Right kidney (tissue), 1 donor: ENCODE measurements around the gene EGR2.

Source experiments
- DNase-seq: peaks from one replicate; pipeline ENCODE4 v3.0.0-alpha.2; 2016

EGR2 gene

DNA sequence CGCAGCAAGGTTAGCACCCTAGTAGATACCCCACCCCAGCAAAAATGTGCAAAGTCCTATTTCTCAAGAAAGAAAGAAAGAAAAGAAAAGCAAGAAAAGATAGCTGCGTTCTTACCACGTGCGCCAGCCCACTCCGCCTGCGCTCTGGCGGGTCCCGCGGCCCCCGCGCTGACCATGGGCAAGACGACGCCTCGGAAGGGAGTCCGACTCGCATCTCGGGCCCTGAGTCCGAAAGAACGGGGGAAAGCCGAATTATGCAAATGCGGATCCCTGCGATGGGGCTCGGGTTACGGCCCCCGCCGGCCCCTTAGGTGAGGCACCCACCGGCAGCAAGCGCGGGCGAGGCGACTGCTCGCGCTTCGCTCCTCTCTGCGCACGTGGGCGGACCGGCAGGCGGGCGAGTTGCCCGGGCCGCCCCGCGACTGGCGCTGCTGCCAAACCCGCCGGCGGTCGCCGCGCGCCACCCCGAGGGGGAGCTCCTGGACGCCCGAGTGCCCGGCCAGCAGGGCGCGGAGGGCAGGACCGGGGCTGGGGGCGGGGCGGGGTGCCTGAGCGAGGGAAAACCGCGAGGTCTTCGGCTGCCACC, 2.4 kb upstream of the EGR2 start:
- no peak for DNase-seq

DNA sequence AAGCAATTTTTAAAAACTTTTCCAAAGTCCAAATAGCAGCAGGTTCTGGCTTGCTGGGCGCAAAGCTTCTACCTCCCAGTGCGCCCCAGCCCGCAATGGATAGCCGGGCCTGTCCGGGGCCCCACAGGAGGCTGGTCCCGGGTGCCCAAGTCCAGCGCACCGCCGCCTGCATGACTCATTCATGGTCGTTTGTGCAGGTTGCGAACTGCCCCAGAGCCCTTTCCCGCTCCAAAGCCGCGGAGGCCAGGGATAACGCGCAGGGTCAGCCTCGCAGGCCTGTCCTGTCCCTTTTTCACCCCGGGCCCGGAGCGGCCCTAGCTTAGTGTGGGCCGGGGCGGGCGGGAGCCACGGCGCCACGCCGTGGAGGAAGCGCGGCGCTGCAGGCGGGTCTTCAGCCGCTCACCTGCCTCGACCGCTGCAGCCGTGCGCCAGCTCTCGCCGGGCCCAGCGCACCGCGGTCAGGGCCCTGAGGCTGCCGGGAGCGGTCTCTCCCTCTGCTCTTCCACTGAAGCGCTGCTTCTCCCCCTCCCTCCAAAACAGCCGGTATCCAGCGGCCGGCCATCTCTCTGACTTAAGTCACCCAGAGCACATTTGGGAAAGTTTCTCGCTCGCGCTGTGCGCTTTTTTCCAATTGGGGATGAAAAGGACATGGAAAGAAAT, 1.7 kb upstream of the EGR2 start:
- peak; percentile 91 for DNase-seq

DNA sequence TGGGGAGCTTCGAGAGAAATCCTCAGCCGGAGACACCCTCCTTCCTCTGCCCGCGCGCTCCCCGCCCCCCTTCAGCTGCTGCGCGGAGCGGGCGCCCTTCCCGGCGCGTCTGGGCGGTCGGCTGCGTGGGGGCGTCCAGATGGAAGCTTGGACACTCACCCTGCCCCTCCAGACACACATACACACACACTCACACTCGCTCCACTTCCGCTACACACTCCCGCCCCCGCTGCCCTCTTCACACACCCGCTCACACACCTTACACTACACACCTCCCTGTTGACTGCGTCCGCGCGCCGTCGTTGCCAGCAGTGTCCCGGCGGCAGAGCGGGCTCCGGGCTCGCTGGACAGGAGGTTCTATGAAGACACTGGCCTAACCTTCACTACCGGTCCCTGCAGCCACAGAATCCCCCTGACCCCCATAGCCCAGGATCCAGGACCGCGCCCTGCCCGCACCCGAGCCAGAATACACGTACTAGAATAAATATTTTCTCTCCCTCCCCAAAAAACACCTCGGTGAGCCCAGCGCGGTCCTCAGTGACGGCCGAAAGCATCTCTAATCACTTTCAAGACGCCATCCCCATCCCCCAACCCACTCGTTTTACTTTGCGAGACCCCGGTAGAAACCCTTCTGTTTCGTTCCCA, 1.1 kb upstream of the EGR2 start:
- peak; percentile 80 for DNase-seq

DNA sequence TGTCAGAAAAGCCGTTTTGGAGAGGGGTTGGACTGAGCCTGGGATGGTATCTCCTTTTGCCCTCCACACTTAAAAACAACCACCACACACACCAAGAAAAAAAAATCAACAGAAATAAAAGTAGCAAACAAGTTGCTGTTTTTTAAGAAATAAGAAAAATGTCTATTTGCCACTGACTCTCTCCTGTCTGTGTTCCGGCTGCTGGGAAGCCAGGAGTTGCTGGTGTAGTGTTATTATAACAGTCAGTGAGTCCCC, 163 bp downstream of the EGR2 start:
- no peak for DNase-seq

DNA sequence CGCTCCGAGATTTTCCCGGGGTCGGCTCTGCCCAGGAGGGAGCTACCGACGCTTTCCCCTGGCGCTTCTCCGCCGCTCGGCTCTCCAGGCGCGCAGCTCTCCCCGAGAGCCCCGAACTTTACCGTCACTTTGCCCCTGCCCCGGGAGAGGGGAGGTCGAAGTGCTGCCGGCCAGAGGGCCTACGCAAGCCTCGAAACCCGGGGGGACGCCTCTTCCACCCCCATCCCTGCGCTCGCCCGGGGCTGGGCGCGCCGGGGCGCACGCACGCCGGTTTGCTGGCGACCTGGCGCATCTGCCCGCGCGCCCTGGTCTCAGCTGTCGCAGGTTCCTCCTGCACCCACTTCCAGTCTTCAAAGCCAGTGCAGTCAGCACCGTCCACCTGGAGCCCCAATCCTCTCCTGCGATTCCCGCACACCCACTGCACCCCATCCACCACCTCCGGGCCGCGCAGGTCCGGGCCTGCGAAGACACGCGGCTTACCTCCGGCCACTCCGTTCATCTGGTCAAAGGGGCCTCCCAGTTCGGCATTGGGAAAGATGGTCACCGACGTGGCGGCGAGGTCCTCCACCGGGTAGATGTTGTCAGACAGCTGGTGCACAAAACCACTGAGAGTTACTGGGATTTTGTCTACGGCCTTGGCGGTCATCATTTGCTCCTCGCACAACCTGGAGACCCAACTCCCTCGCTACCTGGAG, 638 bp downstream of the EGR2 start:
- DNase-seq, result peak; percentile 84

DNA sequence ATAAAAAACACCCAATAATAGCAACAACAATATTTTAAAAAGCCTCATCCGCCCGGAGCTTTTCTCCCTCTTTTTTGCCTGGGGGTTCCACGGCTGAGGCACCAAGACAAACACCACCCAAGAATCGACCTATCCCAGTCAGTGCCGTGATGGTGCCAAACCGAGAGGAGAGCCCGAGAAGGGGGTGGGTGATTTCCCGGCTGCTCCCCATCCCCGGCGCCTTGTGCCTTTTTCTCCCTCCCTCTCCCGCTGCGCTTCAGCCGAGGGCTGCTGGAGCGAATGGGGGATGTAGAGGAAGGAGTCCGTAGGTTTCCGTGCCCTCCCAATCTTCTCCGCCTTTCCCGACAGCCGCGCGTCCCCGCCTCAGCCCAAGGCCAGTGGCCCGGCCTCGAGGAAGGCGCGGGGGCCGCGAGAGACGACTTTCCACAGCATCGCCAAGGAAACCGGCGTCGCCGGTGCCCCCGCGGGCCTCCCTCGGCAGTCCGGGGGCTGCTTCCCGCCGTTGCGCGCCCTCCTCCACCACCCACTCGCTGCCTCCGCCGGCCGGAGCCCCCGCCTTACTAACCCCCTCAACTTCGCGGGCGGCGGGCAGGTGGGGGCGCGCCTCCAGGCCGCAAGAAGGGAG, 1.3 kb downstream of the EGR2 start:
- no peak for DNase-seq

DNA sequence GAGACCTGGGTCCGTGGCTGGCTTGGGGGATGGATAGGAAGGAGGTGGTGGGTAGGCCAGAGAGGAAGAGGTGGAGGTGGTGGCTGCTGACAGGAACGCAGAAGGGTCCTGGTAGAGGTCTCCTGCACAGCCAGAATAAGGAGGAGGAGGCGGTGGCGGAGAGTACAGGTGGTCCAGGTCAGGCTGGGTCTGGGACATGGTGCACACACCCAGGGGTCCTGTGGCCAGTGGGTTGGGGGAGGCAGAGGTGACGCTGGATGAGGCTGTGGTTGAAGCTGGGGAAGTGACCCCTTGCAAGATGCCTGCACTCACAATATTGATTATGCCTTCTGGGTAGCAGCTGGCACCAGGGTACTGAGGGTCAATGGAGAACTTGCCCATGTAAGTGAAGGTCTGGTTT, 2.2 kb downstream of the EGR2 start:
- DNase-seq, result no peak

DNA sequence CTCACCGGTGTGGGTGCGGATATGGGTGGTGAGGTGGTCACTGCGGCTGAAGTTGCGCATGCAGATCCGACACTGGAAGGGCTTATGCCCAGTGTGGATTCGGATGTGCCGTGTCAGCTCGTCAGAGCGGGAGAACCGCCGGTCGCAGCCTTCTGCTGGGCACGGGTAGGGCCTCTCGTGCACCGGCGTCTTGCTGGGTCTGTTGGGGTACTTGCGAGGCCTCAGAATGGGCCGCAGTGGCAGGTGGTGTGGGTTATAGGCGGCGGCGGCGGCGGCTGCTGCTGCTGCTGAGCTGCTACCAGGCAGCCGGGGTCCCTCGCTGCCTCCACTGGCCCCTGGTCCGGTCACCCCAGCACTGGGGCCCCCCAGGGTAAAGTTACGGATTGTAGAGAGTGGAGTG, 2.7 kb downstream of the EGR2 start:
- DNase-seq, result no peak

DNA sequence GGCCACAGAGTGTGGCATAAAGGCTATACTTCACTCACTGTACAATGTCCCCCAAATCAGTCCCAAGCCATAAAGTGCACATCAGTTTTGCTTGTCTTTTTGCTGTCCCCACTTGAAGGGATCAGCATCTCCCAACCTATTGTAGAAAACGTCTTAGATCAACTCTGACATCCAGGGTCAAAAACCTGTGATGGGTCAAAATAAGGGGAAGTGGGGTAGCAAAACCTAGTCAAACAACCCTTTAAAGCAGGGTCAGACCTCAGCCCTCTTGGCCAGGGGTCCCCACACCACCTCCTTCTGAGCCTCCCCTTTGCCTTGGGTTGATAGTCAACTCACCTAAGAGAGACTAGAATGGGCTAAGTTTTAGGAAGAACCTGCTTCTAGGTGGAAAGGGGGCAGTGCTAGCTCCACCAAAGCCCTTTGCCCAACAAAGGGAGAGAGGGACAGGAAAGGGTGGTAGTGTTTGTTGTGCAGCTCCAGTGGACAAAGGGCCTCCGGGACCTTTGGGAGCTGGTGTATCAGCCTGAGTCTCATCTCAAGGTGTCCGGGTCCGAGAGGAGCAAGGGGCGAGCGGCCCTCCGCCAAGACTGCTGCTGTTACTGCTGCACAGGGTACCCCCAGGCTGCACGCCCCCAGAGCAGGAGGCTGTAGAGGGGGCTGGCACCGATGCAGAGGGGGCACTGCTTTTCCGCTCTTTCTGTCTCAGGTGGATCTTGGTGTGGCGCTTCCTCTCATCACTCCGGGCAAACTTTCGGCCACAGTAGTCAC, 3.3 kb downstream of the EGR2 start:
- no peak for DNase-seq

DNA sequence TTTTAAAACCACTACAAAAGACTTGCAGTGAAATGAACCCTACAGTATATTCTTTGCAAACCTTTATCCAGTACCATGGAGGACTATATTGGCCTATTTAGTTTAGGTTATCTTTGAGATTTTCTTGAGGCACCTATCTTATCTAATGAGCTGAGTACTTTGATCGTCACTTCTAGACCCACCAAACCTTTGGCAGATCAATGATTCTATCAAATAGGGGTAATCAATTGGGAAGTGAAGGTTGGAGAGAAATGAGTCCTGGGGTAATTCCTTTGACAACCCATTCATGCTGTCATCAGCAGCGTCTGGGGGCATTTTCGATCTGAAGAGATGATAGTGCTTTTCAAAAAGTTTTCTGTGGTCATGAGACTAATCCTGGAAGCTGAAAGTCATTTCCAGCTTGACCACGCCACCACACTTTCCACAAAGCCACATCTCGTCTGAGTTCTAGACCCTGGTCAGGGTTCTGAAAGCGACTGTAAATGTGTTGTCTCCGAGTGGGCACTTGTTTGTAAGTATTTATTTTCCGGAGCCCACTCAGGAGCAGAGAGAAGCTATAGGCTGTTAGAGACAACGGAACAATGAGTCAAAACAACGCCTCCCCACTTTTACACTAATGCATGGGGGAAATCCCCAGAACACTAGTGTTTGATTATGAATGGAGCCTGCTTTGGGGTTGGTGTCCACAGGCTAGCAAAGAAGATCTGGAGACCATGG, 4.8 kb downstream of the EGR2 start:
- DNase-seq, result no peak

DNA sequence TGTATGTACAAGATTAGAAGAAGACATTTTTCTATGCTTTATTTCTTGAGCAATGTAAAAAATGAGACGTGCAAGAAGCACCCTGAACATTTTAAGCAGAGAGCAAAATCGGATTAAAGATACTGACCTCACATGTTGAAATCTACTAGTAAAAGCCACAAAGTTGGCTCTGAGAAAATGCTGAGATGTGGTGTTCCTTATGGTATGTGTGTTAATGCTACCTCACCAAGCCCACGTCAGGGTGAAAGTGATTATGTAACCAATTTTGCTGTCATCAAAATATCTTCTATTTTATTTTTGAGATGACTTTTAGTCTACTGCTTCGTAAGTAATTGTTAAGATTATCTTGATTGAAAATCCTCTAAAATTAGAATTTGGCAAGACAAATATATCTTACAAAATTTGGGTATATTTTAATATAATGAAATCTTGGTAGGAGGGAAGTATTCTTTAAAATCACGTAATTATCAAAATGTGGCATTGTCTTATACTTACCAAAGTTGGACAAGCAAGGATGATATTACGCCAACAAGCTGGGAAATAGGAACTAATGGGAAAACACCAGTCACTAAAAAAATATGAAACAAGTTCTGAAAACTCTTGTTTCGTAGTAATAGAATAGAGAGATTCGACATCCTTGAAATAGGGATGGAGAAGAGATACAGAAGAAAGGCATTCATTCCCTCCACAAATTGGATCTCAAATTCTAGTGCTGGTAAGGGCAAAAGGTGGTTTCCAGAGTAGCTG, 5.8 kb downstream of the EGR2 start:
- no peak for DNase-seq

DNA sequence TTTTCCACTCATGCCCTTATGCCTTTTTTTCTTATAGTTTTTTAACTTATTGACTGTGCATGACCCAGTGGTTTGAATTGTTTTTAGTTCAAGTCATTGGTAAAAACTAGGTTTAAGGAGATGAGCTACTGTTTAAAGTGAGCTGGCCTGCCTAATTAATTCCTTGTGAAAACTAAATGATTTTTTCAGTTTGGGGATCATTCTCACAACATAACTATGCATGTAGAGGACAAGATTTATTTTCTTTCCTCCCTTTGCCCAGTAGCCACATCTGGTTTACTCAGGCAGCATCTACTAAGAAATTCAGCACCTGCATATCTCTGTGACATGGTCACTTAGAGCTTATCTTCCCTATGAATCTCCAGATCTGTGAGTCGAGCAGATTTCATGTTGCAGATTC, 9.9 kb downstream of the EGR2 start:
- DNase-seq, result no peak

DNA sequence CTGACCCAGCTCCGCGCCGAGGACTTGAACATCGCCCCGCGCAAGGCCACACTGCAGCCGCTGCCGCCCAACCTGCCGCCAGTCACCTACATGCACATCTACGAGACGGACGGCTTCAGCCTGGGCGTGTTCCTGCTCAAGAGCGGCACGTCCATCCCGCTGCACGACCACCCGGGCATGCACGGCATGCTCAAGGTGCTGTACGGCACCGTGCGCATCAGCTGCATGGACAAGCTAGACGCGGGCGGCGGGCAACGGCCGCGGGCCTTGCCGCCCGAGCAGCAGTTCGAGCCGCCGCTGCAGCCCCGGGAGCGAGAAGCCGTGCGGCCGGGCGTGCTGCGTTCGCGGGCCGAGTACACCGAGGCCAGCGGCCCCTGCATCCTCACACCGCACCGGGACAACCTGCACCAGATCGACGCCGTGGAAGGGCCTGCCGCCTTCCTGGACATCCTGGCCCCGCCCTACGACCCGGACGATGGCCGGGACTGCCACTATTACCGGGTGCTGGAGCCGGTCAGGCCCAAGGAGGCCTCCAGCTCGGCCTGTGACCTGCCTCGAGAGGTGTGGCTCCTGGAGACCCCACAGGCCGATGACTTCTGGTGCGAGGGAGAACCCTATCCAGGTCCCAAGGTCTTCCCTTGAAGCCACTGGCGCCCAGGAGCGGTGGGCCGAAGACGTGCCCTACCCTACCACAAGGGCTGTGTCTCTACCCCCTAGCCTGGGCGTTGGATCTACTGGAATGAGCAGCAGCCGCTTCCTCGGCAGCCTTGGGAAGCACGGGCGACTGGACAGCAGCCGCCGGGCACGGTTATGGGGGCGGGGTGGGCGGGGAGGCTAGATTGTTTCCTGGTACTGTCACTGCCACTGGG, 10.7 kb downstream of the EGR2 start:
- DNase-seq, result peak; percentile 88

DNA sequence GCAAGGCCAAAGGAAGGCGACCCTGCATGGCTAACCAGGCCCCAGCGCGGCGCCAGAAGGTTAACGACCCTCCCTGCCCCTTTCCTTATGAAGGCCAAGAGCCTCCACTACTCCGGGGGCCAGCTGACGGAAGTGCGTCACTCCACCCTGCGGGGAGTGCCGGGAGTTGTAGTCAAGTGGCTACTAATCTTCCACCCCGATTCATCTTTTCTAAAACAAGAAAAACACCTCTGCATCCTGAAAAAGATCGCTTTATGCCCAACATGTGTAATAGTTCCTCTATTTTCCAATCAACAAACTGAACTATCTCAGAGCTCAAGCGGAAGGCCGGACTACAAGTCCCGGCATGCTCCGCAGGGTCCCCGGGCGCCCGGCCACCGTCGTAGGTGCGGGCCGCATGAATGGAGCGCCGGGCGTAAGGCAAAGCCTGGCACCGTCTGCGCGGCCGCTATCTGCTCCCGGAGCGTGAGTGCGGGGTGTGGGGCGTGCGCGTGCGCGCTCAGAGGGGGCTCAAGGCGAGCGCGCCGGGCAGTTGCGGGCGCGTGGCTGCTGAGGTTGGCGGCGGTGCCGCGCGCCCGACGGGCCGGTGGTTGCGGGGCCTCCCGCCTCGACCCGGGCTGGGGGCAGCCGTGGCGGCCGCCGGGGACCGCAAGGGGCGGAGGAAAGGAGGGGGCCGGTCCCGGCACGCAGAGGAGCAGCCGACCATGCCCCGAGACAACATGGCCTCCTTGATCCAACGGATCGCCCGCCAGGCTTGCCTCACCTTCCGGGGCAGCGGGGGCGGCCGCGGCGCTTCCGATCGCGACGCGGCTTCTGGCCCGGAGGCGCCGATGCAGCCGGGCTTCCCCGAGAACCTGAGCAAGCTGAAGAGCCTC, 11.6 kb downstream of the EGR2 start, which contains the start of gene ADO:
Gene ADO (plus strand): TSS at position 365 of the 875 bp plus-strand sequence. CDS start 340 bp downstream, at position 705.
- peak; percentile 99 for DNase-seq

DNA sequence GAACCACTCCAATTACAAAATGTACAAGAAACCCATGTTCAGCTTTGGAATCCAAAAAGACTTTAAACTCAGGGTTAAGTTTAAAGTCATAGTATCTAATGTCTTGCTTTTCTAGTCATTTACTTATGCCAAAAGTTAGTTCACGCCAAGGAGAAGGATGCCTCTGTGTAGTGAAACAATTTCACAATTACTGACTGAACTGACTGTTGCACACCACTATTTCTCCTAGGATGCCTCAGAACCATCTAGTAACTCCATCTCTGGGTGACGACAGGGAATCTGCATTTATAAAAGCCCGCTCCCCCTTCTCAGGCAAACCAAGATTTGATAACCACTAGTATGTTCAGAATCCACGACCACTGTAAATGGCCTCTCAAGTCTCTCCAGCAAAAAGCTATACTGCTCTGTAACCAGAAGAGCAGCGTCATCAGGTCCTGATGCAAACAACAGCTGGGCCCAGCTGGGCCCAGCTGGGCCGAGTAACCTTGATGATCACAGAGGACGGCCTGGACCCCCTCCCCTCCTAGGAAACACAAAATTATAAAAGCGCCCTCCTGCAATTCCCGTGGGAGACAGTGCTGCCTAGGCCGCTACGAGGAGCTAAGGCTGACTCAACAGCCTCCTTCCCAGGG, 12.3 kb downstream of the EGR2 start:
- DNase-seq, result no peak

DNA sequence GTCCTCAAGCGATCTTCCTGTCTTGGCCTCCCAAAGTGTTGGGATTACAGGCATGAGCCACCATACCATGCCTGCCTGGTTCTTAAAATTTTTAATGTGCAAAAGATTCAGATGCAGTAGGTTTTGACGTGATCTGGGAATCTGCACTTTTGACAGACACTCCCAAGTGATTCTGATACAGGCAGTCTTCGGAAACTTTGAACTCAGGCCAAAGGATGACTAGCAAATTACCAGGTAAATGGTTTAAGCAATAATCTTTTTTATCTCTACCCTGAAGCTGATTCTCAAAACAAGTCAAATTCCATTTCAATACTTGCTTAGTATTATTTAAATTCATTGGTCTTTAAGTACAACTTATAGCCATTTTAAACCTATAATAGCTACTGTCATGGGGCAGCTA, 14.3 kb downstream of the EGR2 start:
- DNase-seq, result no peak

DNA sequence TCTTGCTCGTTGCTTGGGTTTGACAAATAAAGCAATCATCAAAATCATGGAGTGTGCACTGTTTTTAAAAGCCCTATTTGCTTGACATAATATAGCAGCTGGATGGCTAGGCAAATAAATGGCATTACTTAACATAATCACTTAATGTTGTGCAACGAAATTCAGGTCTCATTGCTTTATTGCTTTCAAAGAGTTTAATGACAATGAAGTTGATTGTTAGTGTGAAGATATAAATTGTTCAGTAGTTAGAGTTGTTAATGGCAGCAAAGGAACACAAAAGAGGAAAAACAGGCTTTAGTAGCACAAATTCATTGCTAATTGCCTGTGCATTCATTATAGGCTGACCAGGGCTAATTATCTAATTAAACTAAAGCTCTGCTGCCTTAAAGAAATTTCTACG, 19.3 kb downstream of the EGR2 start:
- DNase-seq, result no peak

DNA sequence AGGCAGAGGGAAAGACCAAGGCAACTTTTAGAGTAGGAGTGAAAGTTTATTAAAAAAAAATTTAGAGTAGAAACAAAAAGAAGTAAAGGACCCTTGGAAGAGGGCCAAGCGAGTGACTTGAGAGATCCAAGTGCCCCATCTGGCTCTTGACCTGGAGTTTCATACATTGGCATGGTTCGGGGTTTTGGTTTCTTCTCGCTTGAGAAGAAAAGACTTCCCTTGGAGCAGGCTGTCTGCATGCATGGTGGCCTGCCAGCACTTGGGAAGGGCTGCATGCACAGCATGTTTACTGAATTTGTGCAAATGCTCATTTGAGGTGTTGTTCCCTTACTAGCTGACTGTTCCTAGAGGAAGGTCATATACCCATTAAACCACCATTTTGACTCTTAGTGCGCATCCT, 20.4 kb downstream of the EGR2 start:
- no peak for DNase-seq
